ENCODE results near the gene KCNJ15. TPM values are rescaled to one million over a fixed set of nuclear protein-coding genes. Genes with fewer than 3 reads are reported as not detected.

The KCNJ15 gene
- total RNA-seq, 2 donors from 2014 or later: 0.33 to 1.3 TPM

- Histone ChIP-seq H3K27ac (no peak overlapping the region), H3K36me3 (no peaks in the 10 kb centered on the region), H3K4me3 (no peak overlapping the region), H3K9me3 (no peaks in the 10 kb centered on the region), H3K27me3 (no peaks in the 10 kb centered on the region), H3K4me1 (no peaks in the 10 kb centered on the region)
- TF ChIP-seq, protein P1, sequence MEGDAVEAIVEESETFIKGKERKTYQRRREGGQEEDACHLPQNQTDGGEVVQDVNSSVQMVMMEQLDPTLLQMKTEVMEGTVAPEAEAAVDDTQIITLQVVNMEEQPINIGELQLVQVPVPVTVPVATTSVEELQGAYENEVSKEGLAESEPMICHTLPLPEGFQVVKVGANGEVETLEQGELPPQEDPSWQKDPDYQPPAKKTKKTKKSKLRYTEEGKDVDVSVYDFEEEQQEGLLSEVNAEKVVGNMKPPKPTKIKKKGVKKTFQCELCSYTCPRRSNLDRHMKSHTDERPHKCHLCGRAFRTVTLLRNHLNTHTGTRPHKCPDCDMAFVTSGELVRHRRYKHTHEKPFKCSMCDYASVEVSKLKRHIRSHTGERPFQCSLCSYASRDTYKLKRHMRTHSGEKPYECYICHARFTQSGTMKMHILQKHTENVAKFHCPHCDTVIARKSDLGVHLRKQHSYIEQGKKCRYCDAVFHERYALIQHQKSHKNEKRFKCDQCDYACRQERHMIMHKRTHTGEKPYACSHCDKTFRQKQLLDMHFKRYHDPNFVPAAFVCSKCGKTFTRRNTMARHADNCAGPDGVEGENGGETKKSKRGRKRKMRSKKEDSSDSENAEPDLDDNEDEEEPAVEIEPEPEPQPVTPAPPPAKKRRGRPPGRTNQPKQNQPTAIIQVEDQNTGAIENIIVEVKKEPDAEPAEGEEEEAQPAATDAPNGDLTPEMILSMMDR (IDR thresholded peaks at IDR 0.05): no peak
- DNase-seq (ENCODE audit: low spot score): no peak
These were observed 1.8 kb upstream of the KCNJ15 start for GRCh38 chr21:38254970-38255369.

DNA sequence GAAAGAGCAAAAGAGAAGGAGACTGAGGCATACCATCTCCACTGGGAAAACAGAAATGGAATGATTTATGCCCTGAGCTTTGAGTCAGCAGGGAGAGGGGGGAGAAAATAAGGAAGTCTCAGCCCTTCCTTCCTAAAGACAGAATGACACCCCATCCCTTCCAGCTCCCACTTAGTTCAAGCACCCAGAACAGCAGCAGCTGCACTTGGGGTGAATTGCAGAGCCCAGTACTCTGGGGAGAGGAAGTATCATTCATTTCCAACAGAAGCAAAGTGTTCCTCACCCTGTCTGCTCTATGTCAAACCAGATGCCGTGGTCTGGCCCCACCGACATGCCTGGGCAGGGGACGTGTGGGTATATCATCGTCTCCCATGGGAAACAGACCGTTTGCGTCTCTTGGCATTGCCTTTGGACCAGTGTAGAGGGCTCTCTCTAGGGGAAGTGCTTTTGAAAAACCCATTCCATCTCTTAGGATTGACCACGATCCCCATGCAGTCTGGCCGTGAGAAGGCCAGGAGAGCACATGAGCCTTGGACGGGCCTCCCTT, 1.1 kb upstream of the KCNJ15 start:
- no peak overlapping the region for H3K4me3 ChIP-seq
- H3K9me3 ChIP-seq: no peaks in the 10 kb centered on the region
- H3K4me1 ChIP-seq: no peaks in the 10 kb centered on the region
- DNase-seq (ENCODE audit: low spot score): no peak
- H3K27ac ChIP-seq: no peak overlapping the region
- TF ChIP-seq, protein P1 (IDR thresholded peaks at IDR 0.05): no peak
- H3K27me3 ChIP-seq: no peaks in the 10 kb centered on the region
- H3K36me3 ChIP-seq: no peaks in the 10 kb centered on the region

- no peaks in the 10 kb centered on the region for H3K4me1 ChIP-seq
- TF ChIP-seq, protein P1 (IDR thresholded peaks at IDR 0.05): no peak
- H3K27ac ChIP-seq: no peak overlapping the region
- no peaks in the 10 kb centered on the region for H3K27me3 ChIP-seq
- DNase-seq (ENCODE audit: low spot score): no peak
- no peaks in the 10 kb centered on the region for H3K36me3 ChIP-seq
- H3K4me3 ChIP-seq: no peak overlapping the region
- no peaks in the 10 kb centered on the region for H3K9me3 ChIP-seq
These were observed 876 bp downstream of the KCNJ15 start for GRCh38 chr21:38257667-38258066.

DNA sequence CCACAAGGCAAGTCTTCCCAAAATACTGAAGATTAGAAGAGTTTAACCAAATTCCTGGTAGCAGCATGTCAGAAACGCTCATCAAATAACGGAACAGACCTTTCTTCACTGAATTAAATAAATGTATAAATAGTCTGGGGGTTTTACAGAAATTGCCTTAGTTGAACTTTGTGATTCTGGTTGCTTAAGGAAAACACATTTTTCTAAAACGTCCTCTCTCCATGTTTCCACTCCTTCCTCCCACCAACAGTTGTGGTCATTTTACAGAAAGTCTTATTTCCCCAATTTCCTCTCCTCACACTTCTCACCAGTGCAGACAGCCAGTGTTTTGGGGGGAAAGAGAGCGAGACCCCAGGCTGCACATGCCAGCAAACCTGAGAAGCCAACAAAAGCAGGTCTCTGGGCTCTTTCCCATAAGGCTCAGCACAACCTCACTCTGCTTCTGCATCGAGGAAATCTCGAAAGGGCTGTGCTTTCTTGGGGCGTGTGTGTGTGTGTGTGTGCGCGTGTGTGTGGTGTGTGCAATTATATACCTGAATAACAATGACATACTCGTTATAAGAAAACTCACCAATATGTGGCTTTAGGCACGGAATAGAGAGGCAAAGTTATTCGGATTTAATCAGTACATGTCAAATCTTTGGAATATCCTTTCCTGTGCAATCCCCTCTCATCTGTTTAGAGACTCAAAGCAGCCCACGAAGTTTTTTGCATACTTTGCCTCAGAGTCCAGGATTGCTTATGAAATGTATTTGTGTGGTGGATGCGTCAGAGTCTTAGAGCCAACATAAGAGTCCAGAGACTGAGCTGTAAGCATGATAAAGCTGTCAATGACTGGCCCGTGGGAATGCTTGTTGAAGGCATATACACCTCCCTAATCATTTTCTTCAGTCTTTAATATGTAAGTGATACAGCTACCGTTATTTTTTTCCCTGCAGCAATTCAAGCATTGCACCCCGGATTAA, 2.0 kb downstream of the KCNJ15 start:
- Histone ChIP-seq H3K9me3 (no peaks in the 10 kb centered on the region), H3K27me3 (no peaks in the 10 kb centered on the region), H3K4me3 (no peak overlapping the region), H3K4me1 (no peaks in the 10 kb centered on the region), H3K36me3 (no peaks in the 10 kb centered on the region), H3K27ac (no peak overlapping the region)
- DNase-seq (ENCODE audit: low spot score): no peak
- TF ChIP-seq, protein P1 (IDR thresholded peaks at IDR 0.05): no peak

DNA sequence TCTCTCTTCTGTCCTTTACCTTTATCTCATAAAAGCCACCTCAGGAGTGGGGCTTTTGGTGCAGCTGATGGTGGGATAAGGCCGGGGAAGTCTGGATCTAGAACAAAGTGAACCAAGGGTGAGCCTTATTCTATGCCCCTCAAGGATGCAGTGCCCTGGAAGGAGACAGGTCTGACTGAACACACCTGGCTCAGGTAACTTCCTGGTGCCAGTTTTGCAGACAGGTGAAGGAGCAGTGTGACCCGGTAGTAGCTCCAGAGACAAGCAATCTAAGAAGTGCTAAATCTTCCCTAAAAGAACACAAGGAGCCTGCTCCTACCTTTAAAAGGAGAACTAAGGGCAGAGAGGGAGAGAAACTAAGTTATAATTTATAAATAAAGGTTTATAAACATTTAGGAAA, 2.9 kb downstream of the KCNJ15 start:
- Histone ChIP-seq H3K36me3 (no peaks in the 10 kb centered on the region), H3K27me3 (no peaks in the 10 kb centered on the region), H3K4me1 (no peaks in the 10 kb centered on the region), H3K27ac (no peak overlapping the region), H3K9me3 (no peaks in the 10 kb centered on the region), H3K4me3 (no peak overlapping the region)
- TF ChIP-seq, protein P1 (IDR thresholded peaks at IDR 0.05): no peak
- no peak for DNase-seq (ENCODE audit: low spot score)

Measured in right atrium auricular region (tissue), 2 donors.